NCI-H1092 treated with DMSO at 0.1 percent for 48 hours (cell line): ENCODE measurements around the gene HSDL2.
A peak's percentile ranks its signal among the peaks of the same experiment; 100 is the strongest.
"Not testable (repeated sequence)": the region's sequence is repeated elsewhere in the genome, so short reads cannot be mapped to it uniquely, and the experiment has no call there.

Experiments used
- DNase-seq: peaks from one replicate; lab custom pipeline; 2025; lab: John Stamatoyannopoulos, UW

The HSDL2 gene

DNA sequence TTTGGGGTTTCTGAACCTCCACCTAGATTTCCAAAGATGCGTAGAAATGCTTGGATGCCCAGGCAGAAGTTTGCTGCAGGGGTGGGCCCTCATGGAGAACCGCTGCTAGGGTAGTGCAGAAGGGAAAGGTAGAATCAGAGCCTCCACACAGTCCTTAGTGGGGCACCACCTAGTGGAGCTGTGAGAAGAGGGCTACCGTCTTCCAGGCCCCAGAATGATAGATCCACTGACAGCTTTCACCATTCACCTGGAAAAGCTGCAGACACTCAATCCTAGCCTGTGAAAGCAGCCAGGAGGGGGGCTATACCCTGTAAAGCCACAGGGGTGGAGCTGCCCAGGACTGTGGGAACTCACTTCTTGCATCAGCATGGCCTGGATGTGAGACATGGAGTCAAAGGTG is 13.3 kb upstream of the HSDL2 start:
- DNase-seq = no peak

DNA sequence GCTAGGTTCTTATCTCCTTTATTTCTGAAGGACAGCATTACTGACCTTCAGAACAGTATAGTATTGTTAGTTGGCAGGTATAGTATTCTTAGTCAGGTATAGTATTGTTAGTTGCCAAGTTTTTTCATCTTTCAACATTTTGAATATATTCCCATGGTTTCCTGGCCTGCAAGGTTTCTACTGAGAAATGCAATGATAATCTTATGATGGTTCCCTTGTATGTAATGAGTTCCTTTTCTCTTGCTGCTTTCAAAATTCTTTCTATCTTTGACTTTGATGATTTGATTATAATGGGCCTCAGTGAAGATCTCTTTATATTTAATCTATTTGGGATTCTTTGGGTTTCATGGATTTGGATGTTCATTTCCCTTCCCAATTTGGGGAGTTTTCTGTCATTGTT is 12.4 kb upstream of the HSDL2 start:
- DNase-seq = no peak

DNA sequence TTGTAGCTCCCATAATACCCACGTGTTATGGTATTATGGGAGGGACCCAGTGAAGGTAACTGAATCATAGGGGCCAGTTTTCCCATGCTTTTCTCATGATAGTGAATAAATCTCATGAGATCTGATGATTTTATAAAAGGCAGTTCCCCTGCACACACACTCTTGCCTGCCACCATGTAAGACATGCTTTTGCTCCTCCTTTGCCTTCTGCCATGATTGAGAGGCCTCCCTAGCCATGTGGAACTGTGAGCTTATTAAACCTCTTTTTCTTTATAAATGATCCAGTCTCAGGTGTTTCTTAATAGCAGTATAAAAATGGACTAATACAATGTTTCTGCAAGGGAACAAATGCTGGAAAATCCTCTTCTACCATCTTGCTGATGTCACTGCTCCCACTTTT is 10.1 kb upstream of the HSDL2 start:
- no peak for DNase-seq

DNA sequence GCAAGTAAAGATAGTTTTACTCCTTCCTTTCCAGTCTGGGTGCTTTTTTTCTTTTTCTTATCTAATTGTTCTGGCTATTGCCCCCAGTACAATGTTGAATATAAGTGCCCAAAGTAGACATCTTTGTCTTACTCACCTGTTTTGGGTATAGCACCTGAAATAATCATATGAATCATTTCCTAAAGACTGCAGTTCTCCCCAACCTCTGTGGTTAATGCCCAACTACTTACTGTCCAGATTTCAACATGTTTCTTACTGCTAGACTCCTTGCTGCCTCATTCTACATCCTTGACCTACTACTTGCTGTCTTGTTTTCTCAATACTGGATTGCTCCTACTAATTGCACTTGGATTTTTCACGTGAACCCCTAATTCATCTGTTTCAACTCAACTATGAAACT is 8.8 kb upstream of the HSDL2 start:
- DNase-seq = no peak

DNA sequence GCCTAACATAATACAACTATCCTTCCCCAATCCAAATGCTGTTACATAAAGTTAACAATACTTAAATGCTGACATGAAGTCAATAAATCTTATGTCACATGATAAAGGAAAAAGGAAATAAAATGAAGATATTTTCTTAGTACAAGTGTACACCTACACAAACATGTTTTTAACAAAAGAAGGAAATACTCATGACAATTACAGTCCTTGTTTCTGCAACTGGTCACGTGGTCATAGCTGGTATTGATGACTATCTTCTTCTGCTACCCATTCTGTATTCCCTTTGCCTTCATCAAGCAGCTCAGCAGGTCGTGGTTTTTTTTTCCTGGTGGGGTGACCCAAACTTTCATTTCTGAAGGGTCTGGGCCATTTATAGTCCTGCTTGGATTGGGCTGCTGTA is 6.2 kb upstream of the HSDL2 start:
- DNase-seq = not testable (repeated sequence)

DNA sequence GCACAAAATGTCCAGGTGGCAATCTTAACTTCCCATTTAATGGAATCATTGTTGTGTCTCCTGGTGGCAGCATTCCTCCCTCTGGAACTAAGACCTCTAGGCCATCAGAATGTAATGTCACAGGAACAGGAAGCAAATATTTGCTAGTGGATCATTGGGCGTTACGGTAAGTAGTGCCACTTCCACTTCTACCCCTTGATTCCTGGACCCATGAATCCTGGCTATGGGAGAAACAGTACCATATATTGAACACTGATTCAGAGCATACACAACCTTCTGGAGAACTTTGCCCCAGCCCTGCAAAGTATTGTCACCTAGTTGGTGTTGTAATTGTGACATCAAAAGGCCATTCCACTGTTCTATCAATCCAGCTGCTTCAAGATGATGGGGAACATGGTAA is 5.7 kb upstream of the HSDL2 start:
- DNase-seq = not testable (repeated sequence)

DNA sequence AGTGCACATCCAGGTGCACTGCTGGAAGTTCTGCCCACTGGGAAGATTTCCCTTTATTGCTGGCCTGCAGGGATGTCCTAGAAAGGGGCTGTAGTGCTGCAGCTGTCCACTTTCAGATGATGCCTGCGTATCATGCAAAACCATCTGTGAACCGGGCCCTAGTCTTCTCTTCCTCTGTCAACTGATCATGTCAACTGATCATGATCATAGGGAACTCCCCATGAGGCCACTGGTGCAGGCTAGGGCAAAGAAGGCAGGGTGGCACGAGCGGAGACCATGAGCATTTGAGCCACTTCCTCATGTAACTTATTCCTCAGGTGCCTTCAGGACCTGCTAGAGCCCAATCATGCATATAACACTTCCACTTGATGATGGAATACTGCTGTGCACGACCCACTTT is 4.5 kb upstream of the HSDL2 start:
- no peak for DNase-seq

DNA sequence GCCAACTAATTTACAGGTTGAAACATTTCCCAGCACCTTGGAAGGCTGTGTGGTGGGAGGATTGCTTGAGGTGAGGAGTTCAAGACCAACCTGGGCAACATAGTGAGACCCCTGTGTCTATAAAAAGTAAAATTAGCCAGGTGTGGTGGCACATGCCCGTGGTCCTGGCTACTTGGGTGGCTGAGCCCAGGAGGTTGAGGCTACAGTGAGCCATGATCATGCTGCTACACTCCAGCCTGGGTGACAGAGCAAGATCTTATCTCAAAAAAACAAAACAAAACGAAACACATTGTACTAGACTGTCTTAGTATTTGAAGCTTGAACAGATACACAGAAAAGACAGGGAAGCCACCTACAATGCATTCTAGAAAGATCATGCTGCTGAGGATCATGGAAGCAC is 2.8 kb upstream of the HSDL2 start:
- DNase-seq = no peak

DNA sequence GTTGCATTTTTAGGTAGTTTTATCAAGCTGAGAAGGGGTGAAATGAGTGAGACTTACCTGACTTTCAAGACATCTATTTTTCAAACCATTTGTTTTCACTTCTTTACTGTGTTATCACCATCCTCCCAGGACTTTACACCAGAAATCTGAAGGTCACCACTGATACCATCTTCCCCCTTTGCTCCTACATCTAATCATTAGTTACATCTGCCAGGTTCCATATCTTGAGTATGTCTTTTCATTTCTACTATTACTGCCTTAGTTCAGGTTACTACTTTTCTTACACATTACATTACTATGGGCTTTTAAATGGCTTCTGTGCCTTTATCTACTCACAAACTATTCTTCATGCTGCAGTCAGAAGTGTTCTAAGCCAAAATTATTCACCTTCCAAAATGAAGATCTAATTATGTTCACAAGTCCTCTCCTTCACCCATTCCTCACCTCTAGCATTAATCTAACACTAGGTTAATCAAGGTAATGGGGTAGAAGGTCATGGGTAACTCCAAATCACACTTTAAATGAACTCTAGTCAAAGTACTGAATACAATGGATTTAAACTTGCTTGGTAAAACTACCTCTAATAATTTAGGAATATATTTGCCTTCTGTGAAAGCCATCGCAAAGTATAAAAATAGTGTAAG is 2.1 kb upstream of the HSDL2 start:
- no peak for DNase-seq

DNA sequence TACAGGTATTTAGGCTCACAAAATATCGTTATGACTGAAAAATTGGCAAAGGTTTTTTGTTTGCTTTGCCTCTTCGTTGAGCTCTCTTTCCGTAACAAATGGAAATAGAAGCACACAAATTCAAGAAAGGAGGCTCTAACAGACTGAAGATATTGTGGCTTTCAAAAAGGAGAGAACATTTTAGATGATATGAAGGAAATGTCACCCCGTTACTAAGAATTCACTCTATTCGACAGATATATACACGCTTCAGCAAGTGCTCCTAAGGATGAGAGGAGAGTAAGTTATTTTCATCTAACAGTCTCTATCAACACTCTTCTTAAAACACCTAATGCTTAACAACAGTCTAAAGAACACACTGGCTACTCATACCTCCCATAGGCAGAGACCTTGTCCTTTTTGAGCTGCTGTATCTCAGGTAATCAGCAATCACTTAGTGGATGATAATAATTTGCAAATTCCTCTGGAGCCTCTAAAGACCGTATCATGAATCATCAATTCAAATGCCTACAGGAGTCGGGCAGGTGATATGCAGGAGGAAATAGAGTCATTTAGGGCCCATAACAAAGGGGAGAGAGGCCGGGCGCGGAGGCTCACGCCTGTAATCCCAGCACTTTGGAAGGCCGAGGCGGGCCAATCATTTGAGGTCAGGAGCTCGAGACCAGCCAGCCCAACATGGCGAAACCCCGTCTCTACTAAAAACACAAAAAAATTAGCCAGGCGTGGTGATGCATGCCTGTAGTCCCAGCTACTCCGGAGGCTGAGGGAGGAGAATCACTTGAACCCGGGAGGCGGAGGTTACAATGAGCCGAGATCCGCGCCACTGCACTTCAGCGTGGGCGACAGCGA is 1.4 kb upstream of the HSDL2 start:
- DNase-seq = peak; percentile 26

DNA sequence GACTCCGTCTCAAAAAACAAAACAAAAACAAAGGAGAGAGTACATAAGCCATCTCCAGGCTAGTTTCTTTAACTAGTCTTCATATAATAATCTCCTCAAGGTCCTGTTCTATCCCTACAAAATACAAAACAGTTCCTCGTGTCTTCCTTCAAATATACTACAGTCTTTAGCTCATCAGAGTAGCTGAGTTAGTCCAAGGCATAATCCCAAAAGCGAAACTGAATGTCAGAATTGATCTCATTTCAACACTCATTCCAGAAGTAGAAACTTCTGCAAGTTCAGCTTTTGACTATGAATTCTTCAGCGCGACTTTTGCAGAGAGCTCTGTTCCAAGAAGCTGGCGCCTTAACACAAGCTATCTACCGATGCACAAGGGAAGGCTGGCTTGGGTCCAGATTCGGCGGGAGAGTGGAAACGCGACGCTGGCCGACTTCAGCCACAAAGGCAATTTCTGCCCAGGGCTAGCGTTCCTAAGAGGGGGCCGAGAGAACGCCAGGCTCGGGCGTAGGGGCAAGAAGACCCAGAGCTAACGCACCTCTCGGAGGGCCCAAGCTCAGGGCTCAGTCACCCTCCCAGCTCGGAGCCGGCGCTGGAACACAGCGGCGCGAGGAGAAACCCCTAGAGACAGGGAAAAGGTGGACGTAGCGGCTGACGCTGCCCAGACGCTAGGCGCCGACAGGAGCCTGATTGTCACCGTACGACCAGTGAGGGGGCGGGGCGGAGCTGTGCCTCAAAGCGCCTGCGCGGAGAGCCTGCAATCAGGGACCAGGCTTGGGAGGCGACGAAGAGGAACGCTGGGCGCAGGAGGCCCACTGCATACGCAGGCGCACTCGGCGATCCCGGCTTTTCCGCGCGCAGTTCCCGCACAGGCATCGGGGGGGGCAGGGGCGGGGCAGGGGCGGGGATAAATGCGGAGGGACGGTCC is 469 bp upstream of the HSDL2 start:
- DNase-seq = peak; percentile 99

DNA sequence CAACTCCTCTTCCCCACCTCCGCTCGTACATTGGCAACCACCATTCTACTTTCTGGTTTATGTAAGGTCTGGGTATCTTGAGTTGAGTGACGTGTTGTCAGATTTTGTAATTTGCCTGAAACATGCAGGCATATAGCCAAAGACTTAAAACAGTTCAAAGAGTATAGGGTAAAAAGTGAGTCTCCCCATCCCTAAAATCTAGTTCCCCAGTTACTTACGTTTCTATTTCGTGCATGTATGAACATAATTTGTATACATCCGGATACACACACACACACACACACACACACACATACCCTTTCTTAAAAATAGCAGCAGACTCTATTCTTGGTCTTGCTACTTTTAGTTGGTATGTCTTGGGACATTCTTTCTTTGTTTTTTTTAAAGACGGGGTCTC is 915 bp downstream of the HSDL2 start:
- DNase-seq = peak; percentile 14

DNA sequence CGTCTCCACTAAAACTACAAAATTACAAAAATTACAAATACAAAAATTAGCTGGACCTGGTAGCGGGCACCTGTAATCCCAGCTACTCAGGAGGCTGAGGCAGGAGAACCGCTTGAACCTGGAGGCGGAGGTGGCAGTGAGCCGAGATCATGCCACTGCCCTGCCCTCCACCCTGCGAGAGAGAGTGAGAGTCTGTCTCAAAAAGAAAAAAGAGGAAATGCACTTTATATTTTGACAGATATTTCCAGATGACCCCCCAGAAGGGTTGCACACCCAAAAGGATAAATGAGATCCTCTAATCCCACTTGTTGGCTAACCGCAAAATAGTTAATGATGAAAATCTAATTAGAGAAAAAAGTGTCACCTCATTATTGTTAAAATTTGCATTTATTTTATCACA is 2.2 kb downstream of the HSDL2 start:
- DNase-seq = no peak

DNA sequence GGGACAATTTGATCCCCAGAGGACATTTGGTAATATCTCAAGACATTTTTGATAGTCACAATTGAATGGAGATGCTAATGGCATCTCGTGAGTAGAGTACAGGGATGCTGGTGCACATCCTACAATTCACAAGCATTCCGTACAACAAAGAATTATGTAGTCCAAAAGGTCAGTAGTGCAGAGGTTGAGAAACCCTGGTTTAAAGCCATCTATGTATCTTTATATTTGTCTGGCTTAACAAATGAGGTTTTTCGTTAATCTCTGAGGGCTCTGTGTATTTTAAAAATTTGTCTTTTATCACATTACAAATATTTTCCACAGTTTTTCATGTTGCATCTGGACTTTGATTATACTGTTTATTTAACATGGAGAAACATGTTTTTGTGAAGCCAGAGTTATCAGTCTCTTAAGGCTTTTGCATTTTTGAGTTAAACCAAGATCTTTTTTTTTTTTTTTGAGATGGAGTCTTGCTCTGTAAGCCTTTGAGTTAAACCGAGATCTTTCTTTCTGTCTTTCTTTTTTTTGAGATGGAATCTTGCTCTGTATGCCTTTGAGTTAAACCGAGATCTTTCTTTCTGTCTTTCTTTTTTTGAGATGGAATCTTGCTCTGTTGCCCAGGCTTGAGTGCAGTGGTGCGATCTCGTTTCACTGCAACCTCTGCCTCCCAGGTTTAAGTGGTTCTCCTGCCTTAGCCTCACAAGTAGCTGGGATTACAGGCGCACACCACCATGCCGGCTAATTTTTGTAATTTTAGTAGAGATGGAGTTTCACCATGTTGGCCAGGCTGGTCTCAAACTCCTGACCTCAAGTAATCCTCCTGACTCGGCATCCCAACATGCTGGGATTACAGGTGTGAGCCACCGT is 2.8 kb downstream of the HSDL2 start:
- DNase-seq = no peak

DNA sequence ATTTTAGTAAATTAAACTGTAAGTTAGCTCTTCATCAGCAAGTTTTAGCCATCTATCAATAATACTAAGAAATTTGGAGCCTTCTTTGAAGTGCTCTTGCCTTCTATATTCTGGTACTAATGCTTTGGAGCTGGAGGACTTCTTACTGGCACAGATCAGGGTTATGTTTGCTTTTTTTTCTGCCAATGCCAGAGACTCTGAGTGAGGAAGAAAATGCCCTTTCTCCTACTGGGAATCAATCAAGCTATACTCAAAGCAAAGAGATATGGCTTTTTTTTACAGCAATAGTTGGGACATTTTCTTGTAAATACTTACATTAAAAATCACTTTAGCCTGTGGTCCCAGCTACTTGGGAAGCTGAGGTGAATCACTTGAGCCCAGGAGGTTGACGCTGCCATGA is 4.3 kb downstream of the HSDL2 start:
- no peak for DNase-seq

DNA sequence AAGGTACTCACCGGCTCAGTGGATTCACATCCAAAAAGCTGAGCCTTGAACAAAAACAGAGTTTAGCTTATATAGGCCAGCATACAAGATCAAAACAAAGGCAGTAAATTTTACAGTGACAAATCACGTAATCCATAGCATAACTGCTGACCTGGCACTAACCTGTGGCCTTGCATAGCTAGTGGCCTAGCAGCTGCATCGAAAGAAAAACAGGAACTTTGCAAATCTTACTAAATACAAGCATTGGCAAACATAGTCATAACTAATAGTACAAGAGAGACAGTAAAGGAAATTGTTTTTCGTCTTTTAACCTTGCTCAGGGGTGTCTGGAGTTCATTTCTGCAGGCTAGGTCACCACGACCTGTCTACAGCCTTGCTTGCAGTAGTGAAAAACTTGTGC is 4.8 kb downstream of the HSDL2 start:
- no peak for DNase-seq

DNA sequence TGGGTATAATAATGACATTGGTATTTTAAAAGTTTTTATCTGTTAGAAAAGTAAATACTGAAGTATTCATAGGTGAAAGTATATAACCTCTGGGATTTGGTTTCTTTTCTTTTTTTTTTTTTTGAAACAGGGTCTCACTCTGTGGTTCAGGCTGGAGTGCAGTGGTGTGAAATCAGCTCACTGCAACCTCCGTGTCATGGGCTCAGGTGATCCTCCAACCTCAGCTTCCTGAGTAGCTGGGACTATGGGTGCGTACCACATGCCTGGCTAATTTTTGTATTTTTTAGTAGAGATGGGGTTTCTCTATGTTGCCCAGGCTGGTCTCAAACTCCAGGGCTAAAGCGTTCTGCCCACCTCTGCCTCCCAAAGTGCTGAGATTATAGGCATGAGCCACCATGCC is 7.2 kb downstream of the HSDL2 start:
- no peak for DNase-seq

DNA sequence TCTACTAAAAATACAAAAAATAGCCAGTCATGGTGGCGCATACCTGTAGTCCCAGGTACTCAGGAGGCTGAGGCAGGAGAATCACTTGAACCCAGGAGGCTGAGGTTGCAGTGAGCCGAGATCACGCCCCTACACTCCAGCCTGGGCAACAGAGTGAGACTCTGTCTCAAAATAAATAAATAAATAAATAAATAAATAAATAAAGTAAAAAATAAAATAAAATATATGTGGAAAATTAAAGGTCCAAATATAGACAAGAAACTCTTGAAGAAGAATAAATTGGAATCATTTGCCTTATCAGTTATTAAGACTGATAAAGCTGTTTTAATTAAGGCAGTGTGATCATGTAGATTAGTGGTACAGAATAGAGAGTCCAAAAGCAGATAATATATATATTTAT is 10.0 kb downstream of the HSDL2 start:
- not testable (repeated sequence) for DNase-seq

DNA sequence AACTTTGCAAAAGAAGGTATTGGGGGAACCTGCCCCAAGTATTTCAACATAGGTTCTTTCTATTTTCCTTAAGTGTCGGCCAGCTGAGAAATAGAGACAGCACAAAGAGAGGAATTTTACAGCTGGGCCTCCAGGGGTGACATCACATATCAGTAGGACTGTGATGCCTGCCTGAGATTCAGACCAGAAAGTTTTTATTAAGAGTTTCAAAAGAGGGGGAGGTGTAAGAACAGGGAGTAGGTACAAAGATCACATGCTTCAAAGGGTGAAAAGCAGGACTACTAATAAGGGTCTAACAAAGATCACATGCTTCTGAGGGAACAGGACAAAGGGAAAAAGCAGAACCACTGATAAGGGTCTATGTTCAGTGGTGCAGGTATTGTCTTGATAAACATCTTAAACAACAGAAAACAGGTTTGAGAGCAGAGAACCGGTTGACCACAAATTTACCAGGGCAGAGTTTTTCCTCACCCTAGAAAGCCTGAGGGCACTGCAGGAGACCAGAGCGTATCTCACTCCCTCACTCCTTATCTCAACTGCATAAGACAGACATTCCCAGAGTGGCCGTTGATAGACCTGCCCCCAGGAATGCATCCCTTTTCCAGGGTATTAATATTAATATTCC is 12.1 kb downstream of the HSDL2 start:
- not testable (repeated sequence) for DNase-seq

DNA sequence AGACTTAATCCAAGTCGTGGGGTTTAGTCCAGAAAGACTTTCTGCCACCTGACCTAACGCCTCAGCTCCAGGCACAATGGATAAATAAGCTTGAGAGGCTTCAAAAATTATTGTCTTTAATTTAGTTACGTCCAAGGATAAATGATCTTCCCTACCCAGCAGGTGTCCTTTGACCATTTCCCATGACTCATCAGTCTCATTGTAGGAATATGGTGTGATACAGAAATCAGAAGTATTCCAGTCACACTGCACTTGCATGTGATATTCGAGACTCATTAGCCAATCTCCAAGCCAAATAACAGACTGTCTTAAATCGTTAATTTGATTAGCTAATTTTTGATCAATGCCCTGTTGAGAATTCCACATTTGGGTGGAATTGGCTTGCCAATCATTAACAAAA is 13.2 kb downstream of the HSDL2 start:
- DNase-seq = not testable (repeated sequence)

DNA sequence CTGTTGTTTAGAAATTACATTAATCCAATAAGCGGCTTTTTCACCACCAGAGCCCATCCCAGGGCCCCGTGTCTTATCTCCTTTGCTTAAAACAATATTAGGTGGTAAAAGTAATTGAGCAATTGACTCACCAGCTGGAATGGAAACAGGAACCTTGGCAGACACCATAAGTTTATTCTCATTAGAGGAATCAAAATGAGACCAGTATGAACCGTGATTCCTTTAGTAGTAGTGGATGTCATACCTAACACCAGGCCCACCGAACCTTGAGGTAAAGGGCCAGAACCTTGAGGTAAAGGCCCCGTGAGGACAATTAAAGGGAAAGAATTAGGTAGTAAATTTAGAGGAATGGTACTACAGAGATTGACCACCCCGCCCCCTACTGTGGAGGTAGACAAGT is 16.5 kb downstream of the HSDL2 start:
- no peak for DNase-seq
